ENCODE data around the gene RNGTT.

DNA sequence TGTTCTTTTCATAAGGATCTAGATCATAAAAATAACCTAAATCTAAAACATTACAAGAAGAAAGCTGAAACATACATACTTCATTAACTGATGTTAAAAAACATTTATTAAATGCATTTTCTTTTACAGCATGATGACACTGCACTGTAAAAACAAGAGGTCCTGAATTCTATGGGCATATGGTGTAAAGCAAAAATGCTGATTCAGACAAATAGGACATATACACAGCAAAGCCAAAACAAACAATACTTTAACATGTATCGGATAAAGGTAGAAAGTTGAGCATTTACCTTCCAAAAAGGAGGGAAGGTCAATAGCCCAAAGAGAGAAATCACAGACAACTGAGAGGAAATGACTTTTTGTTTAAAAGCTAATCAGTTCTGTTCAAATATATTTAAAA lies 221.5 kb downstream of the RNGTT start:
- no peak for TF ChIP-seq TAF1 (IDR thresholded peaks at IDR 0.05; ENCODE audit: borderline replicate concordance, insufficient read depth, low read length)
- no peak for TF ChIP-seq POLR2AphosphoS5 (IDR thresholded peaks at IDR 0.05; ENCODE audit: low read depth, low read length)
- TF ChIP-seq REST (IDR thresholded peaks at IDR 0.05; ENCODE audit: insufficient read depth in 1 of 2, low read depth in 2 of 2, low read length in 2 of 2), result no peak
